Neural cell (in vitro differentiated cells): ENCODE measurements around the gene NOTUM.
A peak's percentile ranks its signal among the peaks of the same experiment; 100 is the strongest.

Source experiments
- CTCF ChIP-seq: fragments of 450-650 bp; IDR thresholded peaks from 2 replicates; pipeline ENCODE4 v1.5.1; 2014; ENCODE audit warnings: antibody characterized with exemption, mild to moderate bottlenecking, moderate library complexity; ENCODE audit not compliant: poor library complexity, severe bottlenecking
- EP300 ChIP-seq: fragments of 450-650 bp; conservative IDR thresholded peaks from 2 replicates; pipeline ENCODE4 v1.6.1; 2014; ENCODE audit warnings: antibody characterized with exemption, mild to moderate bottlenecking, moderate library complexity; ENCODE audit not compliant: poor library complexity, severe bottlenecking
- MXI1 ChIP-seq: fragments of 450-650 bp; conservative IDR thresholded peaks from 2 replicates; pipeline ENCODE4 v1.6.1; 2014; ENCODE audit warnings: antibody characterized with exemption, mild to moderate bottlenecking; ENCODE audit not compliant: poor library complexity, severe bottlenecking
- POLR2AphosphoS5 ChIP-seq: IDR thresholded peaks from 2 replicates; pipeline ENCODE4 v1.6.1; 2012
- RAD21 ChIP-seq: fragments of 450-650 bp; conservative IDR thresholded peaks from 2 replicates; pipeline ENCODE4 v1.6.1; 2014; ENCODE audit warnings: antibody characterized with exemption, mild to moderate bottlenecking, moderate library complexity

GRCh38 chr17:81927653-81928543, 33.1 kb downstream of the NOTUM start, which contains the start of gene MAFG:
- peak; percentile 83 for TF ChIP-seq POLR2AphosphoS5
- peak; percentile 94 for TF ChIP-seq CTCF
- TF ChIP-seq MXI1 = peak; percentile 91
- peak; percentile 67 for TF ChIP-seq RAD21
- no peak for TF ChIP-seq EP300
